OCI-LY7 (cell line): ENCODE data around the gene MRPS2.

Experiments used
- CTCF ChIP-seq: fragments of 200-600 bp; sonication (generic); conservative IDR thresholded peaks from 2 replicates; pipeline ENCODE4 v1.5.1; 2014; ENCODE audit warnings: mild to moderate bottlenecking, antibody characterized with exemption, low read length, moderate library complexity, mixed read lengths
- EZH2phosphoT487 ChIP-seq: fragments of 200-600 bp; sonication (generic); IDR thresholded peaks from 2 replicates; pipeline ENCODE4 v1.6.1; 2018; ENCODE audit warnings: low read depth, borderline replicate concordance, mild to moderate bottlenecking, mixed run types, antibody characterized with exemption, low read length, moderate library complexity, mixed read lengths

GRCh38 chr9:135490166-135490870, 10.2 kb upstream of the MRPS2 start:
- TF ChIP-seq CTCF (no peak), EZH2phosphoT487 (no peak)
